Astrocyte of the cerebellum (primary cell): ENCODE measurements around the gene GNB1L.

Experiments
- DNase-seq: peaks from one replicate; pipeline ENCODE4 v3.0.0-alpha.2; 2011; ENCODE audit warnings: low read depth
- H3K4me3 ChIP-seq: 2 replicates; pipeline ENCODE4 v1.5.1; 2011; ENCODE audit warnings: mild to moderate bottlenecking, low read depth, low read length, moderate library complexity
- in situ Hi-C: cut with HindIII; loops from 2 replicates; pipeline ENCODE4 v1.10.0; 2017; ENCODE audit warnings: low sequenced_read_pairs
- TF ChIP-seq, protein P1 (sequence below): IDR thresholded peaks from 2 replicates; pipeline ENCODE4 v1.5.1; 2012; ENCODE audit warnings: low read length, low read depth, moderate library complexity, mild to moderate bottlenecking; ENCODE audit errors: missing control alignments

The GNB1L gene

DNA sequence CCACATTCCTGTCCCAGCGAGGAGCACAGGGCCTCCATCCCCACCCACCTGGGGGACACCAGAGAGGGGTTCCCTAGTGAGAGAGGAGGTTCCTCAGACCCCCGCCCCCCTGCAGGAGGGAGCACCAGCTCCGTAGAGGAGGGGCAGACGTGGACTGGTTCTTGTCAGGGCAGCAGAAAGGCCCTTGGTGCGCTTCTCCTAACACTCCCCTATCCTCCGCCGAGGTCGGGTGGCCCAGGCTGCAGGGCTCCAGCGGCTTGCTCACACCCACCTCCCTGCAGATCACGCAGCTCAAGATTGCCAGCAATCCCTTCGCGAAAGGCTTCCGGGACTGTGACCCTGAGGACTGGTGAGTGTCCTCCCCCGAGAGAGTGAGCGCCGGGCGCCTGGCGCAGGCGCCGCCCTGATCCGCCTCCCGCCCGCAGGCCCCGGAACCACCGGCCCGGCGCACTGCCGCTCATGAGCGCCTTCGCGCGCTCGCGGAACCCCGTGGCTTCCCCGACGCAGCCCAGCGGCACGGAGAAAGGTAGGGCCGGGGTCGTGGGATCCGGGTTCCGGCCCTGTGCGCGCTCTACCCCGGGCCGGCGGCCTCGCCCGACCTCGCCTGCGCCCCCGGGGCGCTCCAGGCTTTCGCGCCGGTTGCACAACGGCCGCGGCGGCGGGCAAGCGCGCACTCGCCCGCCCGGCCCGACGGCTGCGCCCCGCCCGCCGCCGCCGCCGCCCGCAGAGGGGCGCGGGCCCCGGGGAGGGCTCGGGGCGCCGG lies 89.0 kb downstream of the GNB1L start:
- TF ChIP-seq, protein P1, sequence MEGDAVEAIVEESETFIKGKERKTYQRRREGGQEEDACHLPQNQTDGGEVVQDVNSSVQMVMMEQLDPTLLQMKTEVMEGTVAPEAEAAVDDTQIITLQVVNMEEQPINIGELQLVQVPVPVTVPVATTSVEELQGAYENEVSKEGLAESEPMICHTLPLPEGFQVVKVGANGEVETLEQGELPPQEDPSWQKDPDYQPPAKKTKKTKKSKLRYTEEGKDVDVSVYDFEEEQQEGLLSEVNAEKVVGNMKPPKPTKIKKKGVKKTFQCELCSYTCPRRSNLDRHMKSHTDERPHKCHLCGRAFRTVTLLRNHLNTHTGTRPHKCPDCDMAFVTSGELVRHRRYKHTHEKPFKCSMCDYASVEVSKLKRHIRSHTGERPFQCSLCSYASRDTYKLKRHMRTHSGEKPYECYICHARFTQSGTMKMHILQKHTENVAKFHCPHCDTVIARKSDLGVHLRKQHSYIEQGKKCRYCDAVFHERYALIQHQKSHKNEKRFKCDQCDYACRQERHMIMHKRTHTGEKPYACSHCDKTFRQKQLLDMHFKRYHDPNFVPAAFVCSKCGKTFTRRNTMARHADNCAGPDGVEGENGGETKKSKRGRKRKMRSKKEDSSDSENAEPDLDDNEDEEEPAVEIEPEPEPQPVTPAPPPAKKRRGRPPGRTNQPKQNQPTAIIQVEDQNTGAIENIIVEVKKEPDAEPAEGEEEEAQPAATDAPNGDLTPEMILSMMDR = no peak
- DNase-seq = no peak
- no peak overlapping the region for H3K4me3 ChIP-seq
- in situ Hi-C loops = no loop called here

DNA sequence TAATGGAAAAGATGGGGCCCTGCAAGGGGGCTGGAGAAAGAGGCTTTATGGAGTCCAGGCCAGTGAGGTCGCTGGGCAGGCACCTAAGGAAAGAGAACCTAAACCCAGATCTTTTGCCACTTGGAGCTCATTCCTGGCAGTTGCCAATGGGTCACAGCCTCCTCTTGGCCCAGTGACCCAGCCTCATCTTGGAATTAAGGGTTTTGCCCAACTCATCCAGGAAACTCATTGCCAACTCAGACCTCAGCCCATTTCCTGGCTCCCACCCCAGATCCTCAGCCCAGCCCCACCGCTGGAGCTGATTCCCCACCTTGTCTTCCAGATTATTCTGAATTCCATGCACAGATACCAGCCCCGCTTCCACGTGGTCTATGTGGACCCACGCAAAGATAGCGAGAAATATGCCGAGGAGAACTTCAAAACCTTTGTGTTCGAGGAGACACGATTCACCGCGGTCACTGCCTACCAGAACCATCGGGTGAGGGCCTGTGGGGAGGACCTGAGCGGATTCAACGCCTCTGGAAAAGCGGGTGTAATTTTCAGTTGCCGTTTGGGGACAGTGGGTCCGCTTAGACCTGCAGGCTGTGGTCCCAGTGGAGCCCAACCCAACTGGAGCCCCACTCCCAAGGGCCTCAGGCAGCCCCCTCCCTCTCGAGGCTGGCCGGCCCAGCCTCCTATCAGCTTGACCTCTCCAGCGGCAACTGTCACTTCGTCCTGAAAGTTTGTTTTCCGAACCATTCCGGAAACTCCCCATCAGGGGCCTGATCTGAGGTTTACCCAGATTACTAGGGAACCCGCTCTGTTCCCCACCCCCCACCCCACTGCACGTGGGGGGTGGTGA lies 89.8 kb downstream of the GNB1L start:
- no peak overlapping the region for H3K4me3 ChIP-seq
- TF ChIP-seq, protein P1 = no peak
- in situ Hi-C loops = no loop called here
- no peak for DNase-seq

DNA sequence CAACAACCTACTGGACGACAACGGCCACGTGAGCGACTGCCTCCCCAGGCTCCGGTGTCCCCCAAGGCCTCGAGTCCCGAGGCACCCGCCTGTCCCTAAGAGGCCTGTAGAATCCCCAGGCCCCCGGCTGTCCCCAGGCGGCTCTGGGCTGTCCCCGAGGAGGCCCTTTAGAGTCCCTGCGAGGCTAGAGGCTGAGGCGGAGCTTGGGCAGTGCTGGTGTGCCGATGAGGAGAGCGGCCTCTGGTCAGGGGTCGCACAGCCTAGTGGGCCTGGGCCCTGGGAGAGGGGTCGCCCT lies 90.4 kb downstream of the GNB1L start:
- in situ Hi-C loops = no loop called here
- no peak for DNase-seq
- H3K4me3 ChIP-seq = no peak overlapping the region
- TF ChIP-seq, protein P1 = no peak

DNA sequence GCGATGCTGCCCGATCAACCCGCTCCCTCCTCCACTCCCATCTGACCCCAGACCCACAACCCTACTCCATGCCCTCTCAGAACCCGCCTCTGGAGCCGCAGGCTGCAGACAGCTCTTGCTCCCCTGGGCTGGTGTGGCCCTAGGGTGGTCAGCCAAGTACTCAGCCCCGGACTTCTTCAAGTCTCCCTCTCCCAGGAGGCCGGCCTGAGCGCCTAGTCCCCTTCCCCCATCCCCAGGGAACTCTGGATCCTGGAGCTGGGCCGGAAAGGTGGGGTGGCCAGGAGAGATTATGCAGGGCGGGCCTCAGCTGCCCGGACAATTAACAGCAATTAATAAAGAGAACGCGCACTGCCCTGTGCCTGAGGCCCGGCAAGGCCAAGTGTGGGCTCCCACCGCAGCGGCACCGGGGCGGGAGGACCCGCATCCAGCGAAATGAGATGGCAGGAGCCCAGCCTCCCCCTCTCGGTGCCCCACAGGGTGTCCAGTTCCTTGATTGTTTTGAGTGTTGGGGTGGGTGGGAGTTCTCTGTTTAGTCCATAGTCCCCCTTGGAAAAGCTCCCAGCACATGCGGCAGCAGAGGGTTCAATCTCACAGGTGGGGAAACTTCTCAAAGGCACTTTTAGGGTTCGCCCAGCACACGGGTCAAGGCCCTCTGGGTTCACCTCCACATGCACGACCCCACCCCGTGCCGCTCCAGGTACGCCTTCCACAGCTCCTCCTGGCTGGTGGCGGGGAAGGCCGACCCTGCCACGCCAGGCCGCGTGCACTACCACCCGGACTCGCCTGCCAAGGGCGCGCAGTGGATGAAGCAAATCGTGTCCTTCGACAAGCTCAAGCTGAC lies 91.0 kb downstream of the GNB1L start:
- H3K4me3 ChIP-seq = no peak overlapping the region
- DNase-seq = no peak
- in situ Hi-C loops = no loop called here
- TF ChIP-seq, protein P1 = no peak

DNA sequence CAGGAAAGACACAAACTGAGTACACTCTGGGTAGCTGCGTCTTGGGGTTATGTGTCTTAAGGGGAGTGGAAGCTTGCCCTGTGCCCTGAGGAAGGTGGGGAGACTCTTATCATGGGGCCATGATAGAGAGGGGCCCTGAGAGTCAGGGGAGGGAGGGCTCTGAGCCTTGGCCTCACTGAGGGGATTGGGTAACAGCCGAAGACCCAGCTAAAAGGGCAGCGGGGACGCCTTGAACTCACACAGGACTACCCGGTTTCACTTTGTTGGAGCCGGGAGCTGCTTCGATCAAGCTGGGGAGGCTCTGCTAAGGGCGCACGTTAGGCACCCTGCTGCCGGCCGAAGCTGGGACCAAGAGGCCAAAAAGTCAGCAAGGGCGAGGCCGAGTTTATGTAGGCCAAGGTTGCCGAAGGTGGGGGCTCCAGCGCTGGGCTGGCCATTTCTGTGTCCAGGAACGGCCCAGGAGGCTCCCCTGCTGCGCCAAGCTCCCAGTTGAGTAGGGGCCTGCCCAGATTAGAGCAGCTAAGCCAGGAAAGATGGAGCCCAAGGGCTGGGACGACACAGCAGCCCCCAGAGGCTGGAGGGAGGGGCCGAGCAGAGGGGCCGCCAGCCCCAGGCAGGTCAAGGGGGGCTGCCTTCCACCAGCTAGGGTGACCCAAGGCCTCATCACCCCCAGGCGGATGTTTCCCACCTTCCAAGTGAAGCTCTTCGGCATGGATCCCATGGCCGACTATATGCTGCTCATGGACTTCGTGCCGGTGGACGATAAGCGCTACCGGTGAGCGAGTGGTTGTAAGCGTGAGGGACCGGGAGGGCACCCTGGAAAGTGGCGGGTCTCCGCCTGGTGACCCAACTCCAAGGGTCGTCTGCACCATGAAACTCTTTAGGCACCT lies 91.9 kb downstream of the GNB1L start:
- no peak for DNase-seq
- no peak overlapping the region for H3K4me3 ChIP-seq

More for the DNA sequence above, 91.9 kb downstream of the GNB1L start:
- in situ Hi-C loops = no loop called here
- TF ChIP-seq, protein P1 = no peak
